ENCODE data around the gene GDPD3.

Gene GDPD3

GRCh38 chr16:30083216-30084055, 29.9 kb downstream of the GDPD3 start:
- in situ Hi-C loops (cut with HindIII; ENCODE audit: low pct_ligation_motif_present, low sequenced_read_pairs): no loop called here
- DNase-seq: no peak
- no peak overlapping the region for H3K4me3 ChIP-seq (ENCODE audit: low read depth, low read length)
- H3K36me3 ChIP-seq (replicated peaks): peaks cover 58% of the 10 kb centered on the region
- H3K27me3 ChIP-seq (replicated peaks): no peaks in the 10 kb centered on the region
- H3K27ac ChIP-seq: no peak overlapping the region
- no peak for TF ChIP-seq CTCF (IDR thresholded peaks at IDR 0.05; ENCODE audit: low read depth, low read length, missing control alignments)

GRCh38 chr16:30082545-30083090, 30.7 kb downstream of the GDPD3 start:
- H3K27me3 ChIP-seq (replicated peaks): no peaks in the 10 kb centered on the region
- peaks cover 66% of the 10 kb centered on the region for H3K36me3 ChIP-seq (replicated peaks)
- H3K27ac ChIP-seq: no peak overlapping the region
- peak; percentile 33 for TF ChIP-seq CTCF (IDR thresholded peaks at IDR 0.05; ENCODE audit: low read depth, low read length, missing control alignments)
- H3K4me3 ChIP-seq (ENCODE audit: low read depth, low read length): no peak overlapping the region
- no peak for DNase-seq
- in situ Hi-C loops (cut with HindIII; ENCODE audit: low pct_ligation_motif_present, low sequenced_read_pairs): no loop called here

GRCh38 chr16:30079480-30079879, 33.9 kb downstream of the GDPD3 start:
- no peak overlapping the region for H3K27ac ChIP-seq
- no peaks in the 10 kb centered on the region for H3K27me3 ChIP-seq (replicated peaks)
- in situ Hi-C loops (cut with HindIII; ENCODE audit: low pct_ligation_motif_present, low sequenced_read_pairs): no loop called here
- TF ChIP-seq CTCF (IDR thresholded peaks at IDR 0.05; ENCODE audit: low read depth, low read length, missing control alignments): no peak
- H3K4me3 ChIP-seq (ENCODE audit: low read depth, low read length): no peak overlapping the region
- no peak for DNase-seq
- peaks cover 60% of the 10 kb centered on the region for H3K36me3 ChIP-seq (replicated peaks)

- no peak for DNase-seq
- H3K27me3 ChIP-seq (replicated peaks): no peaks in the 10 kb centered on the region
- in situ Hi-C loops (cut with HindIII; ENCODE audit: low pct_ligation_motif_present, low sequenced_read_pairs): no loop called here
- no peak overlapping the region for H3K27ac ChIP-seq
- peaks cover 56% of the 10 kb centered on the region for H3K36me3 ChIP-seq (replicated peaks)
- H3K4me3 ChIP-seq (ENCODE audit: low read depth, low read length): no peak overlapping the region
- TF ChIP-seq CTCF (IDR thresholded peaks at IDR 0.05; ENCODE audit: low read depth, low read length, missing control alignments): no peak
Measured at GRCh38 chr16:30078744-30079143, 34.6 kb downstream of the GDPD3 start.

GRCh38 chr16:30077656-30078055, 35.7 kb downstream of the GDPD3 start:
- H3K4me3 ChIP-seq (ENCODE audit: low read depth, low read length): peak overlapping the region; percentile 96
- no peak for DNase-seq
- H3K27me3 ChIP-seq (replicated peaks): no peaks in the 10 kb centered on the region
- in situ Hi-C loops (cut with HindIII; ENCODE audit: low pct_ligation_motif_present, low sequenced_read_pairs): no loop called here
- no peak for TF ChIP-seq CTCF (IDR thresholded peaks at IDR 0.05; ENCODE audit: low read depth, low read length, missing control alignments)
- H3K27ac ChIP-seq: peak overlapping the region; percentile 84
- H3K36me3 ChIP-seq (replicated peaks): peaks cover 54% of the 10 kb centered on the region

Data from brain microvascular endothelial cell (primary cell).